ENCODE measurements around the gene TRAPPC2L. TPM values are rescaled to one million over a fixed set of nuclear protein-coding genes. Genes with fewer than 3 reads are reported as not detected.

Gene TRAPPC2L
- total RNA-seq, 2 donors from 2014 or later: 110 TPM

DNA sequence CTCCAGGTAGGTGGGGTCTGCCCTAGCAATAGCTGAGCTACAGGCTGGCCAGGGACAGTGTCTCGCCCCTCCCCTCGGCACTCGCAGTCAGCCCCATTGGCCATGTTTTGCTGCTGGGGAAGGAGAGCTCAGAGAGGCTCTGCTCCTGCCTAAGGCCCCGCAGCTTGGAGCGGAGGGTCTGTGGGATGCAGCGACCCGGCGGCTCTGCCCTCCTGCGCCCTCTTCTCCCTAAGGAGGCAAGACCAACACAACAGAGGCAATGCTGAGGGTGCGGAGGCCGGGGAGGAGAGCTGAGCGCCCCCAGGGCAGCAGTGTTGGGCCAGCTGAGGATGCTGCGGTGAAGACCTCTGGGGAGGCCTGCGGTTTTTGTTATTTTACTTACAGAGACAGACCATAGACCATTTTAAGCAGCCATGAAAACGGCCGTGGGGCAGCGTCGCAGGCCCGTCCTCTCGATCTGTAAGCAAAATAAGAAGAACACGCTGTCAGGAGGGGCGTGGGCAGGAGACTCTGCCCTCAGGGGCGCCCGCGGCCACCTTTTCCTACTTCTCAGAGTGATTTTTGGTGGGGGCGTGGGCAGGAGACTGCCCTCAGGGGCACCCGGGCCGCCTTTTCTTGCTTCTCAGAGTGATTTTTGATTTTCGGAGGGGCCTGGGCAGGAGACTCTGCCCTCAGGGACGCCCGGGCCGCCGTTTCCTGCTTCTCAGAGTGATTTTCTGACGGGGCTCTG lies 40.9 kb downstream of the TRAPPC2L start:
- Mint-ChIP-seq H3K36me3 (ENCODE audit: low read depth) (no peaks in the 10 kb centered on the region), H3K27me3 (ENCODE audit: insufficient read depth) (no peaks in the 10 kb centered on the region), H3K27ac (no peak overlapping the region), H3K9me3 (no peaks in the 10 kb centered on the region), H3K4me1 (no peaks in the 10 kb centered on the region), H3K4me3 (no peak overlapping the region)
- H3K27ac ChIP-seq (ENCODE audit: low read depth, low read length): no peak overlapping the region
- H3K36me3 ChIP-seq (ENCODE audit: control insufficient read depth, insufficient read depth, low read length): no peaks in the 10 kb centered on the region
- TF ChIP-seq, protein P1, sequence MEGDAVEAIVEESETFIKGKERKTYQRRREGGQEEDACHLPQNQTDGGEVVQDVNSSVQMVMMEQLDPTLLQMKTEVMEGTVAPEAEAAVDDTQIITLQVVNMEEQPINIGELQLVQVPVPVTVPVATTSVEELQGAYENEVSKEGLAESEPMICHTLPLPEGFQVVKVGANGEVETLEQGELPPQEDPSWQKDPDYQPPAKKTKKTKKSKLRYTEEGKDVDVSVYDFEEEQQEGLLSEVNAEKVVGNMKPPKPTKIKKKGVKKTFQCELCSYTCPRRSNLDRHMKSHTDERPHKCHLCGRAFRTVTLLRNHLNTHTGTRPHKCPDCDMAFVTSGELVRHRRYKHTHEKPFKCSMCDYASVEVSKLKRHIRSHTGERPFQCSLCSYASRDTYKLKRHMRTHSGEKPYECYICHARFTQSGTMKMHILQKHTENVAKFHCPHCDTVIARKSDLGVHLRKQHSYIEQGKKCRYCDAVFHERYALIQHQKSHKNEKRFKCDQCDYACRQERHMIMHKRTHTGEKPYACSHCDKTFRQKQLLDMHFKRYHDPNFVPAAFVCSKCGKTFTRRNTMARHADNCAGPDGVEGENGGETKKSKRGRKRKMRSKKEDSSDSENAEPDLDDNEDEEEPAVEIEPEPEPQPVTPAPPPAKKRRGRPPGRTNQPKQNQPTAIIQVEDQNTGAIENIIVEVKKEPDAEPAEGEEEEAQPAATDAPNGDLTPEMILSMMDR (conservative IDR thresholded peaks at IDR 0.05): no peak
- no peaks in the 10 kb centered on the region for H3K9me3 ChIP-seq (ENCODE audit: control insufficient read depth, low read length)
- H3K9ac ChIP-seq (ENCODE audit: extremely low read depth, low read length, poor library complexity, severe bottlenecking): no peak overlapping the region
- no peak for DNase-seq
- no peak overlapping the region for H3K4me3 ChIP-seq (ENCODE audit: low read length)
- H3K4me1 ChIP-seq (ENCODE audit: control insufficient read depth, insufficient read depth, low read length): no peaks in the 10 kb centered on the region
- H3K27me3 ChIP-seq (ENCODE audit: control insufficient read depth, insufficient read depth, low read length, poor library complexity, severe bottlenecking): no peaks in the 10 kb centered on the region
- WGBS, 2 experiments (ENCODE audit: insufficient coverage in 1 of 2, insufficient read length in 1 of 2): 91% methylated on average over 23 to 34 of the region's 34 CpGs

DNA sequence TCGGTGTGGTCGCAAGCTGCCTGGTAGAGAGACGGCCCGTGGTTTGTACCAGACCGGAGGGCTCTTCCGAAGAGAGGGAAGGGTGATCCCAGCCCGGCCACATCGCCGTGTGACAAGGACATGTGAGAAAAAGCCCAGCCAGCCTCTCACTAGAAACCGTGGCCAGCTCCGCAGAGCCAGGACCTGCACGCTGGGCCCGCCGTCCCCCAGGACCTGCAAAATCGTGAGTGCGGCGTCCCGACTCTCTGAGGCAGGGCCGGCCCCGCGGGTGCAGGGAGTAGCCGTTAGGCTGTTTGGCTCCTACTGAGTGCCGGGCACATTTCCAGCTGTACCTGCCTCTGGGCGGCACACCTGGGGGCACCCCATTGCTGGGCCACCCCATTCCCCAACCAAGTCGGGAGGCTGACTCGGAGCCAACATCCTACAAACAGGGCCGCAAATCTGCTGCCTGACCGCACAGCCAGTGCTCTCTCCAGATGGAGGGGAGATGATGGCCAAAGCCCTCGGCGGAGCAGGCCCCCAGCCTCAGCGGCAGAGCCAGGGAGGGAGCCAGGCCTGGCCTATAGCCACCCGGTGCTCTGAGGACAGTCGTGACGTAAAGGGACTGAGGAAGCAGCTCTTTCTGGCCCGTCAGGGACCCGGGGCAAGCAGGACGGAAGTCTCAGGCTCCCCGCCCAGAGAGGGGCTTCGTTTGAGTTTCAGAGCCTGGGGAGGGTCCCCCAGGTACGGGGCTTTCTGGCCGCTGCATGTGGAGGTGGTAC lies 43.2 kb downstream of the TRAPPC2L start:
- H3K27me3 Mint-ChIP-seq (ENCODE audit: insufficient read depth): no peaks in the 10 kb centered on the region
- Histone ChIP-seq H3K4me3 (ENCODE audit: low read length) (no peak overlapping the region), H3K4me1 (ENCODE audit: control insufficient read depth, insufficient read depth, low read length) (no peaks in the 10 kb centered on the region), H3K27me3 (ENCODE audit: control insufficient read depth, insufficient read depth, low read length, poor library complexity, severe bottlenecking) (no peaks in the 10 kb centered on the region), H3K27ac (ENCODE audit: low read depth, low read length) (no peak overlapping the region), H3K36me3 (ENCODE audit: control insufficient read depth, insufficient read depth, low read length) (no peaks in the 10 kb centered on the region), H3K9ac (ENCODE audit: extremely low read depth, low read length, poor library complexity, severe bottlenecking) (no peak overlapping the region), H3K9me3 (ENCODE audit: control insufficient read depth, low read length) (no peaks in the 10 kb centered on the region)
- H3K27ac Mint-ChIP-seq: no peak overlapping the region
- no peaks in the 10 kb centered on the region for H3K9me3 Mint-ChIP-seq
- TF ChIP-seq, protein P1 (conservative IDR thresholded peaks at IDR 0.05): no peak
- DNase-seq: no peak
- 89 to 93% methylated on average over 34 to 41 of the region's 41 CpGs for WGBS, 2 experiments (ENCODE audit: insufficient coverage in 1 of 2, insufficient read length in 1 of 2)
- no peaks in the 10 kb centered on the region for H3K4me1 Mint-ChIP-seq
- H3K36me3 Mint-ChIP-seq (ENCODE audit: low read depth): no peaks in the 10 kb centered on the region
- H3K4me3 Mint-ChIP-seq: no peak overlapping the region

DNA sequence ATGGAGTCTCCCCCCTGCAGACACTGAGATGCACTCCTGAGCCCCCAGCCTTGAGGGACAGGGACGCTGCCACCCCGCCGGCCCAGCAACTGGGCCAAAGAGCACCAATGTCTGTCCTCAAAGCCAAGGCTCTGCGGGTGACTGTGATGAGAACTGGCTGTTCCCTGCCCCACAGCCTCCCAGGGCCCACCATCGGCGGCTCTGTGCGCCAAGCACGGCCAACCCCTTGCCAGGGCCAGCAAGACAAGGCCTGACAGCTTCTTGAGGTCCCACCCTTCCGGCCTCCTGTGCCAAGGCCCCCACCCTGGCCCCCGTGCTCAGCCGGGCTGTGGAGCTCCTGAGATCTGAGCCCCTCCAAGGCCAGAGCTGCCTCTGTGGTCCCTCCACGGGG lies 43.7 kb downstream of the TRAPPC2L start:
- Histone ChIP-seq H3K4me1 (ENCODE audit: control insufficient read depth, insufficient read depth, low read length) (no peaks in the 10 kb centered on the region), H3K9me3 (ENCODE audit: control insufficient read depth, low read length) (no peaks in the 10 kb centered on the region), H3K27ac (ENCODE audit: low read depth, low read length) (no peak overlapping the region), H3K36me3 (ENCODE audit: control insufficient read depth, insufficient read depth, low read length) (no peaks in the 10 kb centered on the region), H3K27me3 (ENCODE audit: control insufficient read depth, insufficient read depth, low read length, poor library complexity, severe bottlenecking) (no peaks in the 10 kb centered on the region), H3K4me3 (ENCODE audit: low read length) (no peak overlapping the region), H3K9ac (ENCODE audit: extremely low read depth, low read length, poor library complexity, severe bottlenecking) (no peak overlapping the region)
- Mint-ChIP-seq H3K27ac (no peak overlapping the region), H3K4me1 (no peaks in the 10 kb centered on the region), H3K36me3 (ENCODE audit: low read depth) (no peaks in the 10 kb centered on the region), H3K9me3 (no peaks in the 10 kb centered on the region), H3K27me3 (ENCODE audit: insufficient read depth) (no peaks in the 10 kb centered on the region), H3K4me3 (no peak overlapping the region)
- TF ChIP-seq, protein P1 (conservative IDR thresholded peaks at IDR 0.05): no peak
- 87 to 92% methylated on average over 3 to 12 of the region's 12 CpGs for WGBS, 2 experiments (ENCODE audit: insufficient coverage in 1 of 2, insufficient read length in 1 of 2)
- DNase-seq: no peak
